ENCODE measurements around the gene HSPB8. TPM values are rescaled to one million over a fixed set of nuclear protein-coding genes. Genes with fewer than 3 reads are reported as not detected.
"Not testable (repeated sequence)": the region's sequence is repeated elsewhere in the genome, so short reads cannot be mapped to it uniquely, and the experiment has no call there.

HSPB8 gene
- polyA plus RNA-seq, 2 of the 4 experiments (the other 2 are of a cell fraction): 7.8 to 9.6 TPM

DNA sequence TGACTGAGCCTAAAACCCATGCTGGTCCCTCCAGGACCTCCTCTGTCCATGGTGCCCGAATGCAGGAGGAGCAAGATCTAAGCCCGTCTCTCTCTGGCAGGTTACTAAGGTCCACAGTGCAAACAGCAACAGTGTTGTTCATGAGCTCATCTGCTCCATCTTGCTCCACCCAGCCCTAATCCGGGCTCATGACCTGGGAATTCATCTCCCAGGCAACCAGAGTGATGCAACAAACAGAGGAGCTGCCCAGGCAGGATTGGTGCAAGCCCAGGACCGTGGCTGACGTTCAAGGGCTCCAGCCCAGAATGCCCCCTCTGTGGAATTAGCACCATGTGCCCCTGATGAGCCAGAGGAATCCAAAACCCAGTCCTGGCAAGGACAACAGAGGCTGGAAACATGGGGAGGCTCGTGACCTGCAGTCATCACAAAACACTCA is 29.9 kb downstream of the HSPB8 start:
- peaks cover 5% of the 10 kb centered on the region; the same call in 1 of the 3 replicates for H3K4me1 ChIP-seq
- peak in 1 of 2 experiments; percentile 74 for DNase-seq (ENCODE audit: low read depth in 1 of 2, low spot score in 1 of 2)
- no peak for FAIRE-seq
- peak overlapping the region; percentile 43 for H3K4me2 ChIP-seq
- peak; percentile 87 for ATAC-seq
- CTCF ChIA-PET: interaction anchor here (0.9 to 1.9 kb wide), 3 partner anchors 13 to 205 kb away, joined by 3 to 5 read pairs (median 3); no protein-coding TSS in a partner anchor
- WGBS (ENCODE audit: missing lambda C conversion rate): 3% methylated on average over 6 of the region's 6 CpGs
- no peaks in the 10 kb centered on the region for H3K9me3 ChIP-seq
- no peak overlapping the region for H3K4me3 ChIP-seq
- TF ChIP-seq, protein P1, sequence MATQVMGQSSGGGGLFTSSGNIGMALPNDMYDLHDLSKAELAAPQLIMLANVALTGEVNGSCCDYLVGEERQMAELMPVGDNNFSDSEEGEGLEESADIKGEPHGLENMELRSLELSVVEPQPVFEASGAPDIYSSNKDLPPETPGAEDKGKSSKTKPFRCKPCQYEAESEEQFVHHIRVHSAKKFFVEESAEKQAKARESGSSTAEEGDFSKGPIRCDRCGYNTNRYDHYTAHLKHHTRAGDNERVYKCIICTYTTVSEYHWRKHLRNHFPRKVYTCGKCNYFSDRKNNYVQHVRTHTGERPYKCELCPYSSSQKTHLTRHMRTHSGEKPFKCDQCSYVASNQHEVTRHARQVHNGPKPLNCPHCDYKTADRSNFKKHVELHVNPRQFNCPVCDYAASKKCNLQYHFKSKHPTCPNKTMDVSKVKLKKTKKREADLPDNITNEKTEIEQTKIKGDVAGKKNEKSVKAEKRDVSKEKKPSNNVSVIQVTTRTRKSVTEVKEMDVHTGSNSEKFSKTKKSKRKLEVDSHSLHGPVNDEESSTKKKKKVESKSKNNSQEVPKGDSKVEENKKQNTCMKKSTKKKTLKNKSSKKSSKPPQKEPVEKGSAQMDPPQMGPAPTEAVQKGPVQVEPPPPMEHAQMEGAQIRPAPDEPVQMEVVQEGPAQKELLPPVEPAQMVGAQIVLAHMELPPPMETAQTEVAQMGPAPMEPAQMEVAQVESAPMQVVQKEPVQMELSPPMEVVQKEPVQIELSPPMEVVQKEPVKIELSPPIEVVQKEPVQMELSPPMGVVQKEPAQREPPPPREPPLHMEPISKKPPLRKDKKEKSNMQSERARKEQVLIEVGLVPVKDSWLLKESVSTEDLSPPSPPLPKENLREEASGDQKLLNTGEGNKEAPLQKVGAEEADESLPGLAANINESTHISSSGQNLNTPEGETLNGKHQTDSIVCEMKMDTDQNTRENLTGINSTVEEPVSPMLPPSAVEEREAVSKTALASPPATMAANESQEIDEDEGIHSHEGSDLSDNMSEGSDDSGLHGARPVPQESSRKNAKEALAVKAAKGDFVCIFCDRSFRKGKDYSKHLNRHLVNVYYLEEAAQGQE (IDR thresholded peaks at IDR 0.05): peak; percentile 70
- no peak for TF ChIP-seq FOSB (CRISPR knock-in tag; IDR thresholded peaks at IDR 0.05)
- H3K27ac ChIP-seq: 0 out of 6 replicates have a peak overlapping the region, but pooled peaks of 1 of the 2 experiments have one; percentile 26
- POLR2A ChIA-PET: no interaction called here

DNA sequence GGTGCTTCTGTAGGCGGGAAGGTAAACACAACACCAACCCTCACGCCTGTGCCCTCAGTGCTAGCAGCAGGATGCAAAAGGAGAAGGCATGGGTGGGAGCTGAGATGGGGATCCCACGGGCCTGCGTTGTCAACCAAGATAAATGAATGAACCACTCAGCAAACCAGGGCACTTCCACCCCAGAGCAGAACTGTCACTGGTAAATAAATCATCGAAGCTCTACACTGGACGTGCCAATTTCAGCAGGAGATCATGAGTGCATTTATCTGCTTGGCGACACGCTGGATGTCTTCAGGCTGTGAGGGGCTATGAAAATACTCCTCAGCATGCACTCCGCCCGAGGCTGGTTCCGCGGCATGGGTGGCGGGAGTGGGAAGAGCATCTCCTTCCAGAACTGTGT is 33.2 kb downstream of the HSPB8 start:
- FAIRE-seq: no peak

DNA sequence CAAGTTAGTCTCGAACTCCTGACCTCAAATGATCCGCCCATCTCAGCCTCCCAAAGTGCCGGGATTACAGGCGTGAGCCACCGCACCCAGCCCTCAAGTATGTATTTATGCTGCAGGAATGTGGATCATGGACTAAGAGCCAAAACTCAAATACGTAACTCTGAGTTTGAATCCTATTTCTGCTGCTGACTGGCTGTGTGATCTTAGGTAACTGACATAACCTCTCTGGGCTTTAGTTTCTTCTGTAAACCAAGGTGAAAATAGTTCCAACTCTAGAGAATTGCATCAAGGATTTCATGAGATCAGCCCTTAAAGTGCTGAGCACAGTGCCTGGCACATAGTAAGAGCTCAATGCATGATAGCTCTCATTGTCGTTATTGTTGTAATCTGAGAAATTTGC is 37.4 kb downstream of the HSPB8 start:
- FAIRE-seq (no peak), DNase-seq (ENCODE audit: low read depth in 1 of 2, low spot score in 1 of 2) (no peak), ATAC-seq (no peak)
- POLR2A ChIA-PET: no interaction called here
- Histone ChIP-seq H3K4me1 (no peaks in the 10 kb centered on the region), H3K9me3 (no peaks in the 10 kb centered on the region), H3K4me3 (no peak overlapping the region), H3K4me2 (no peak overlapping the region), H3K27ac (no peak overlapping the region)
- TF ChIP-seq TP53 (CRISPR knock-in tag; IDR thresholded peaks at IDR 0.05) (no peak), ZFP36 (IDR thresholded peaks at IDR 0.05; ENCODE audit: borderline replicate concordance, partially characterized antibody) (peak; percentile 7)
- 26% methylated on average over 7 of the region's 7 CpGs for whole genome bisulfite sequencing (ENCODE audit: missing lambda C conversion rate)
- CTCF ChIA-PET: no interaction called here

More for the DNA sequence above, 33.2 kb downstream of the HSPB8 start:
- CTCF ChIA-PET: no interaction called here
- H3K4me3 ChIP-seq: no peak overlapping the region
- TF ChIP-seq MYC (IDR thresholded peaks at IDR 0.05; ENCODE audit: borderline replicate concordance, low read length) (no peak), NPAS2 (CRISPR knock-in tag; IDR thresholded peaks at IDR 0.05; ENCODE audit: borderline replicate concordance) (no peak), CEBPB (IDR thresholded peaks at IDR 0.05) (no peak), BHLHE40 (IDR thresholded peaks at IDR 0.05; ENCODE audit: low read depth, low read length) (no peak), CHD2 (IDR thresholded peaks at IDR 0.05; ENCODE audit: low read length, partially characterized antibody) (no peak), HOXB5 (CRISPR knock-in tag; IDR thresholded peaks at IDR 0.05) (no peak), CBX2 (IDR thresholded peaks at IDR 0.05; ENCODE audit: borderline replicate concordance, low read depth) (no peak), EHF (CRISPR knock-in tag; IDR thresholded peaks at IDR 0.05) (no peak)
- TF ChIP-seq, protein P2, sequence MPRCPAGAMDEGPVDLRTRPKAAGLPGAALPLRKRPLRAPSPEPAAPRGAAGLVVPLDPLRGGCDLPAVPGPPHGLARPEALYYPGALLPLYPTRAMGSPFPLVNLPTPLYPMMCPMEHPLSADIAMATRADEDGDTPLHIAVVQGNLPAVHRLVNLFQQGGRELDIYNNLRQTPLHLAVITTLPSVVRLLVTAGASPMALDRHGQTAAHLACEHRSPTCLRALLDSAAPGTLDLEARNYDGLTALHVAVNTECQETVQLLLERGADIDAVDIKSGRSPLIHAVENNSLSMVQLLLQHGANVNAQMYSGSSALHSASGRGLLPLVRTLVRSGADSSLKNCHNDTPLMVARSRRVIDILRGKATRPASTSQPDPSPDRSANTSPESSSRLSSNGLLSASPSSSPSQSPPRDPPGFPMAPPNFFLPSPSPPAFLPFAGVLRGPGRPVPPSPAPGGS (IDR thresholded peaks at IDR 0.05): no peak
- no peak overlapping the region for H3K27ac ChIP-seq
- H3K4me1 ChIP-seq: peaks cover 5% of the 10 kb centered on the region; the same call in 1 of the 3 replicates
- WGBS (ENCODE audit: missing lambda C conversion rate): 45% methylated on average over 13 of the region's 13 CpGs
- H3K9me3 ChIP-seq: no peaks in the 10 kb centered on the region
- no peak for ATAC-seq
- no peak overlapping the region for H3K4me2 ChIP-seq
- POLR2A ChIA-PET: no interaction called here
- DNase-seq (ENCODE audit: low read depth in 1 of 2, low spot score in 1 of 2): no peak

DNA sequence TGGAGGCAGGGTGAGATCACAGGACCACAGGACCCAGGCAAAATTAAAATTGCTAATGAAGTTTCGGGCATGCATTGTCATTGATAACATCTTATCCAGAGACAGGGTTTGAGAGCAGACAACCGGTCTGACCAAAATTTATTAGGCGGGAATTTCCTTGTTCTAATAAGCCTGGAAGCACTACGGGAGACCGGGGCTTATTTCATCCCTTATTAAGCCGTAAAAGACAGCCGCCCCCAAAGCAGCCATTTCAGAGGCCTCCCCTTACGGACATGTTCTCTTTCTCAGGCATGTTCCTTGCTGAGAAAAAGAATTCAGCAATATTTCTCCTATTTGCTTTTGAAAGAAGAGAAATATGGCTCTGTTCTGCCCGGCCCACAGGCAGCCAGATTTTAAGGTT is 40.1 kb downstream of the HSPB8 start:
- H3K4me3 ChIP-seq; POLR2A ChIA-PET; H3K4me2 ChIP-seq; H3K27ac ChIP-seq; CTCF ChIA-PET; FAIRE-seq; H3K9me3 ChIP-seq; DNase-seq (ENCODE audit: low read depth in 1 of 2, low spot score in 1 of 2); ATAC-seq; H3K4me1 ChIP-seq: not testable (repeated sequence)
- WGBS (ENCODE audit: missing lambda C conversion rate): 53% methylated on average over 9 of the region's 9 CpGs

Measured in A549 (cell line).